GM03348 (cell line): ENCODE results near the gene SDHA.
"Not testable (repeated sequence)": the region's sequence is repeated elsewhere in the genome, so short reads cannot be mapped to it uniquely, and the experiment has no call there.

Experiments
- DNase-seq: peaks from one replicate; pipeline ENCODE4 v3.0.0; 2012; ENCODE audit warnings: low spot score

SDHA gene

GRCh38 chr5:186091-187041 is 31.8 kb upstream of the SDHA start:
- DNase-seq, result no peak

GRCh38 chr5:187042-187431 is 31.1 kb upstream of the SDHA start:
- DNase-seq, result no peak

GRCh38 chr5:187617-188451 is 30.3 kb upstream of the SDHA start:
- DNase-seq, result no peak

- DNase-seq, result peak; percentile 97
Measured at GRCh38 chr5:188488-189481, 29.3 kb upstream of the SDHA start.

- DNase-seq, result no peak
Measured at GRCh38 chr5:189486-189885, 28.6 kb upstream of the SDHA start.

- no peak for DNase-seq
Measured at GRCh38 chr5:189976-190365, 28.1 kb upstream of the SDHA start.

- no peak for DNase-seq
Measured at GRCh38 chr5:190366-191035, 27.6 kb upstream of the SDHA start.

- DNase-seq, result no peak
Measured at GRCh38 chr5:191036-191948, 26.8 kb upstream of the SDHA start, which contains the start of gene LRRC14B. TSS of gene LRRC14B (plus strand) at chr5:191495. CDS start at chr5:191539, 44 bp downstream.

- DNase-seq, result no peak
Measured at GRCh38 chr5:191949-192690, 26.0 kb upstream of the SDHA start.

- no peak for DNase-seq
Measured at GRCh38 chr5:192691-192969, 25.5 kb upstream of the SDHA start.

GRCh38 chr5:192970-193831 is 24.9 kb upstream of the SDHA start:
- no peak for DNase-seq

GRCh38 chr5:194102-194501 is 24.0 kb upstream of the SDHA start:
- no peak for DNase-seq

GRCh38 chr5:194603-195209 is 23.4 kb upstream of the SDHA start:
- no peak for DNase-seq

GRCh38 chr5:195401-196160 is 22.5 kb upstream of the SDHA start:
- DNase-seq, result no peak

GRCh38 chr5:196350-196749 is 21.8 kb upstream of the SDHA start:
- DNase-seq, result no peak

GRCh38 chr5:197031-197430 is 21.1 kb upstream of the SDHA start:
- DNase-seq, result not testable (repeated sequence)

- no peak for DNase-seq
Measured at GRCh38 chr5:197892-198489, 20.1 kb upstream of the SDHA start.
